Trophoblast cell (in vitro differentiated cells and primary cell): ENCODE results near the gene ANXA6.

Experiments used
- DNase-seq, 2 donors: peaks; one replicate each; pipeline ENCODE4 v3.0.0-alpha.2; 2016
- H2AFZ ChIP-seq: 2 replicates; pipeline ENCODE4 v1.6.1; 2013; ENCODE audit warnings: low read length, moderate library complexity, mild to moderate bottlenecking; ENCODE audit not compliant: insufficient read depth, poor library complexity
- H2AK5ac ChIP-seq: 2 replicates; pipeline ENCODE4 v1.6.1; 2013; ENCODE audit warnings: mild to moderate bottlenecking, low read length
- H2BK120ac ChIP-seq: 2 replicates; pipeline ENCODE4 v1.6.1; 2013; ENCODE audit warnings: low read length, mild to moderate bottlenecking, moderate library complexity; ENCODE audit not compliant: insufficient read depth, poor library complexity
- H2BK12ac ChIP-seq: 2 replicates; pipeline ENCODE4 v1.6.1; 2013; ENCODE audit warnings: mild to moderate bottlenecking, low read length, moderate library complexity
- H2BK5ac ChIP-seq: 2 replicates; pipeline ENCODE4 v1.6.1; 2013; ENCODE audit warnings: low read length, low read depth, moderate library complexity, mild to moderate bottlenecking; ENCODE audit not compliant: poor library complexity
- H3K14ac ChIP-seq: 2 replicates; pipeline ENCODE4 v1.6.1; 2013; ENCODE audit warnings: mild to moderate bottlenecking, low read length
- H3K18ac ChIP-seq: 2 replicates; pipeline ENCODE4 v1.6.1; 2013; ENCODE audit warnings: mild to moderate bottlenecking, low read length
- H3K23ac ChIP-seq: 2 replicates; pipeline ENCODE4 v1.6.1; 2013; ENCODE audit warnings: low read length
- H3K27ac ChIP-seq: 2 replicates; pipeline ENCODE4 v1.5.1; 2013; ENCODE audit warnings: low read depth, mild to moderate bottlenecking, inconsistent platforms, low read length, moderate library complexity
- H3K27me3 ChIP-seq: 2 replicates; pipeline ENCODE4 v1.6.1; 2013; ENCODE audit warnings: inconsistent platforms, mild to moderate bottlenecking, low read length, moderate library complexity; ENCODE audit not compliant: insufficient read depth
- H3K36me3 ChIP-seq, 2 experiments: 1 replicate in 1 of 2; 2 replicates in 1 of 2; pipeline ENCODE4 v1.6.1; 2013; ENCODE audit warnings: low read length in 2 of 2, mild to moderate bottlenecking in 2 of 2, moderate library complexity in 1 of 2; ENCODE audit not compliant: insufficient read depth in 2 of 2, control insufficient read depth in 1 of 2
- H3K4ac ChIP-seq: 2 replicates; pipeline ENCODE4 v1.6.1; 2013; ENCODE audit warnings: low read depth, mild to moderate bottlenecking, low read length, moderate library complexity
- H3K4me1 ChIP-seq, 2 experiments: 1 replicate in 1 of 2; 2 replicates in 1 of 2; pipeline ENCODE4 v1.6.1; 2013; ENCODE audit warnings: low read length in 2 of 2, mild to moderate bottlenecking in 2 of 2, moderate library complexity in 1 of 2; ENCODE audit not compliant: insufficient read depth in 2 of 2, control insufficient read depth in 1 of 2
- H3K4me2 ChIP-seq: 2 replicates; pipeline ENCODE4 v1.6.1; 2013; ENCODE audit warnings: inconsistent platforms, mild to moderate bottlenecking, low read length, moderate library complexity
- H3K4me3 ChIP-seq: 2 replicates; pipeline ENCODE4 v1.5.1; 2013; ENCODE audit warnings: mild to moderate bottlenecking, low read depth, low read length, inconsistent platforms
- H3K79me1 ChIP-seq: one replicate; pipeline ENCODE4 v1.6.1; 2013; ENCODE audit warnings: low read length
- H3K79me2 ChIP-seq: 2 replicates; pipeline ENCODE4 v1.6.1; 2013; ENCODE audit warnings: low read length, mild to moderate bottlenecking; ENCODE audit not compliant: control insufficient read depth, insufficient read depth, poor library complexity
- H3K9ac ChIP-seq: 2 replicates; pipeline ENCODE4 v1.6.1; 2013; ENCODE audit warnings: mild to moderate bottlenecking, low read length
- H3K9me3 ChIP-seq: 2 replicates; pipeline ENCODE4 v1.6.1; 2013; ENCODE audit warnings: low read depth, mild to moderate bottlenecking, control low read depth, inconsistent platforms, low read length; ENCODE audit not compliant: insufficient read depth
- H4K12ac ChIP-seq: 2 replicates; pipeline ENCODE4 v1.6.1; 2013; ENCODE audit warnings: low read depth, mild to moderate bottlenecking, low read length, moderate library complexity
- H4K8ac ChIP-seq: 2 replicates; pipeline ENCODE4 v1.6.1; 2013; ENCODE audit warnings: low read depth, mild to moderate bottlenecking, low read length, moderate library complexity
- H4K91ac ChIP-seq: one replicate; pipeline ENCODE4 v1.6.1; 2013; ENCODE audit warnings: low read depth, mild to moderate bottlenecking, low read length, moderate library complexity
- WGBS: extraction: QIAGEN DNeasy Blood & Tissue Kit; methylation state at CpG from one replicate; pipeline ENCODE4 v1.1.7; 2013; ENCODE audit warnings: missing lambda C conversion rate; ENCODE audit not compliant: insufficient read length, insufficient coverage; ENCODE audit errors: extremely low coverage; 5-methylcytosine and 5-hydroxymethylcytosine counted together

ANXA6 gene

GRCh38 chr5:151146061-151146460 lies 11.5 kb downstream of the ANXA6 start:
- H2AK5ac ChIP-seq, result no peak overlapping the region
- H3K36me3 ChIP-seq, result peaks cover 15 to 17% of the 10 kb centered on the region in 2 experiments
- no peak overlapping the region for H4K8ac ChIP-seq
- no peak overlapping the region for H3K27ac ChIP-seq
- no peak overlapping the region for H2AFZ ChIP-seq
- no peaks in the 10 kb centered on the region for H3K79me1 ChIP-seq
- peaks cover 8 to 12% of the 10 kb centered on the region in 2 experiments for H3K4me1 ChIP-seq
- DNase-seq, result no peak
- H3K4me2 ChIP-seq, result no peak overlapping the region
- H3K4ac ChIP-seq, result no peak overlapping the region
- H2BK12ac ChIP-seq, result no peak overlapping the region
- no peaks in the 10 kb centered on the region for H3K79me2 ChIP-seq
- no peak overlapping the region for H4K91ac ChIP-seq
- no peaks in the 10 kb centered on the region for H3K9me3 ChIP-seq
- no peak overlapping the region for H2BK5ac ChIP-seq
- H4K12ac ChIP-seq, result no peak overlapping the region
- no peak overlapping the region for H3K9ac ChIP-seq
- no peak overlapping the region for H3K23ac ChIP-seq
- no peak overlapping the region for H3K14ac ChIP-seq
- no peaks in the 10 kb centered on the region for H3K27me3 ChIP-seq
- H2BK120ac ChIP-seq, result no peak overlapping the region
- no peak overlapping the region for H3K18ac ChIP-seq
- no peak overlapping the region for H3K4me3 ChIP-seq

GRCh38 chr5:151144922-151145321 lies 12.7 kb downstream of the ANXA6 start:
- Histone ChIP-seq H2AK5ac (no peak overlapping the region), H4K12ac (no peak overlapping the region), H3K27ac (no peak overlapping the region), H3K9ac (no peak overlapping the region), H2BK12ac (no peak overlapping the region), H3K23ac (no peak overlapping the region), H3K27me3 (no peaks in the 10 kb centered on the region), H3K36me3 (peaks cover 15 to 20% of the 10 kb centered on the region in 2 experiments), H2BK120ac (no peak overlapping the region), H3K4ac (no peak overlapping the region), H3K79me2 (no peaks in the 10 kb centered on the region), H3K4me1 (peaks cover 2 to 3% of the 10 kb centered on the region in 2 experiments), H3K9me3 (no peaks in the 10 kb centered on the region), H3K14ac (no peak overlapping the region), H2AFZ (no peak overlapping the region), H3K4me2 (no peak overlapping the region), H3K4me3 (no peak overlapping the region), H2BK5ac (no peak overlapping the region), H4K91ac (no peak overlapping the region), H3K18ac (peak overlapping the region; percentile 16), H3K79me1 (no peaks in the 10 kb centered on the region), H4K8ac (no peak overlapping the region)
- no peak for DNase-seq
- WGBS, result no CpG with 5 or more reads among the region's 7 CpGs

GRCh38 chr5:151144275-151144674 lies 13.3 kb downstream of the ANXA6 start:
- Histone ChIP-seq H3K18ac (no peak overlapping the region), H3K14ac (no peak overlapping the region), H3K9ac (no peak overlapping the region), H3K36me3 (peaks cover 17 to 22% of the 10 kb centered on the region in 2 experiments), H3K9me3 (no peaks in the 10 kb centered on the region), H2AK5ac (no peak overlapping the region), H3K23ac (no peak overlapping the region), H2BK120ac (no peak overlapping the region), H3K4me3 (no peak overlapping the region), H2AFZ (no peak overlapping the region), H3K4me2 (no peak overlapping the region), H4K8ac (no peak overlapping the region), H2BK12ac (no peak overlapping the region), H3K27ac (no peak overlapping the region), H3K79me1 (no peaks in the 10 kb centered on the region), H3K4ac (no peak overlapping the region), H3K4me1 (peaks cover 2 to 3% of the 10 kb centered on the region in 2 experiments), H4K12ac (no peak overlapping the region), H3K27me3 (no peaks in the 10 kb centered on the region), H4K91ac (no peak overlapping the region), H3K79me2 (no peaks in the 10 kb centered on the region), H2BK5ac (no peak overlapping the region)
- DNase-seq, result no peak
- no CpG with 5 or more reads among the region's 6 CpGs for WGBS

- Histone ChIP-seq H2AK5ac (no peak overlapping the region), H3K36me3 (peaks cover 23 to 28% of the 10 kb centered on the region in 2 experiments)
Observed at GRCh38 chr5:151143645-151144044, 13.9 kb downstream of the ANXA6 start.

More at GRCh38 chr5:151143645-151144044, 13.9 kb downstream of the ANXA6 start:
- H3K18ac ChIP-seq, result no peak overlapping the region
- no peak overlapping the region for H2AFZ ChIP-seq
- H3K14ac ChIP-seq, result no peak overlapping the region
- WGBS, result no CpG with 5 or more reads among the region's 7 CpGs
- no peak overlapping the region for H2BK5ac ChIP-seq
- H3K4ac ChIP-seq, result no peak overlapping the region
- no peaks in the 10 kb centered on the region for H3K27me3 ChIP-seq
- no peaks in the 10 kb centered on the region for H3K79me2 ChIP-seq
- no peak overlapping the region for H2BK12ac ChIP-seq
- H3K23ac ChIP-seq, result no peak overlapping the region
- no peak overlapping the region for H4K91ac ChIP-seq
- H3K4me1 ChIP-seq, result peaks cover 2 to 3% of the 10 kb centered on the region in 2 experiments
- H3K27ac ChIP-seq, result no peak overlapping the region
- H3K9me3 ChIP-seq, result no peaks in the 10 kb centered on the region
- no peak overlapping the region for H4K12ac ChIP-seq
- DNase-seq, result no peak
- no peaks in the 10 kb centered on the region for H3K79me1 ChIP-seq
- no peak overlapping the region for H2BK120ac ChIP-seq
- H3K4me3 ChIP-seq, result no peak overlapping the region
- no peak overlapping the region for H3K4me2 ChIP-seq
- no peak overlapping the region for H3K9ac ChIP-seq
- no peak overlapping the region for H4K8ac ChIP-seq
